Nephron (organoid): ENCODE measurements around the gene CIITA.

Experiments used
- H3K27ac Mint-ChIP-seq, 3 experiments: 2 replicates each; pipeline ENCODE4 v1.8.0; 2020; ENCODE audit warnings: mixed read lengths in 3 of 3, mild to moderate bottlenecking in 2 of 3, moderate library complexity in 1 of 3
- H3K27me3 Mint-ChIP-seq: 2 replicates; pipeline ENCODE4 v1.8.0; 2021; ENCODE audit warnings: low read depth, mild to moderate bottlenecking, moderate library complexity, mixed read lengths
- H3K36me3 Mint-ChIP-seq: 2 replicates; pipeline ENCODE4 v1.8.0; 2020; ENCODE audit warnings: low read depth, mixed read lengths
- H3K4me1 Mint-ChIP-seq: 2 replicates; pipeline ENCODE4 v1.8.0; 2020; ENCODE audit warnings: mixed read lengths
- H3K4me3 Mint-ChIP-seq, 3 experiments: 2 replicates each; pipeline ENCODE4 v1.8.0; 2020; ENCODE audit warnings: mild to moderate bottlenecking in 3 of 3, mixed read lengths in 3 of 3, moderate library complexity in 2 of 3
- H3K9me3 Mint-ChIP-seq: 2 replicates; pipeline ENCODE4 v1.8.0; 2020; ENCODE audit warnings: mixed read lengths
- CTCF ChIP-seq, 3 experiments: fragments of 200-600 bp; sonication (generic); IDR thresholded peaks; one replicate each; pipeline ENCODE4 v1.5.0; 2021; ENCODE audit warnings: antibody characterized with exemption in 3 of 3; ENCODE audit not compliant: unreplicated experiment in 3 of 3

Gene CIITA

GRCh38 chr16:10889855-10890254 lies 12.9 kb downstream of the CIITA start:
- Mint-ChIP-seq H3K27me3 (peaks cover 31% of the 10 kb centered on the region), H3K36me3 (no peaks in the 10 kb centered on the region), H3K27ac (no peak overlapping the region), H3K9me3 (peaks cover 2% of the 10 kb centered on the region), H3K4me3 (no peak overlapping the region), H3K4me1 (no peaks in the 10 kb centered on the region)
- TF ChIP-seq CTCF (IDR thresholded peaks at IDR 0.05; ENCODE audit: unreplicated experiment in 3 of 3): no peak

- TF ChIP-seq CTCF (IDR thresholded peaks at IDR 0.05; ENCODE audit: unreplicated experiment in 3 of 3): no peak
- no peak overlapping the region for H3K27ac Mint-ChIP-seq
- H3K4me3 Mint-ChIP-seq: no peak overlapping the region
- H3K9me3 Mint-ChIP-seq: peaks cover 2% of the 10 kb centered on the region
- no peaks in the 10 kb centered on the region for H3K36me3 Mint-ChIP-seq
- H3K27me3 Mint-ChIP-seq: peaks cover 39% of the 10 kb centered on the region
- H3K4me1 Mint-ChIP-seq: no peaks in the 10 kb centered on the region
These were observed 15.8 kb downstream of the CIITA start for GRCh38 chr16:10892782-10893318.

- peaks cover 2% of the 10 kb centered on the region for H3K9me3 Mint-ChIP-seq
- H3K36me3 Mint-ChIP-seq: no peaks in the 10 kb centered on the region
- no peak for TF ChIP-seq CTCF (IDR thresholded peaks at IDR 0.05; ENCODE audit: unreplicated experiment in 3 of 3)
- no peak overlapping the region for H3K27ac Mint-ChIP-seq
- no peaks in the 10 kb centered on the region for H3K4me1 Mint-ChIP-seq
- peaks cover 23% of the 10 kb centered on the region for H3K27me3 Mint-ChIP-seq
- no peak overlapping the region for H3K4me3 Mint-ChIP-seq
These were observed 18.3 kb downstream of the CIITA start for GRCh38 chr16:10895053-10895946.

- no peaks in the 10 kb centered on the region for H3K4me1 Mint-ChIP-seq
- peaks cover 2% of the 10 kb centered on the region for H3K9me3 Mint-ChIP-seq
- no peak overlapping the region for H3K27ac Mint-ChIP-seq
- no peaks in the 10 kb centered on the region for H3K36me3 Mint-ChIP-seq
- peaks cover 24% of the 10 kb centered on the region for H3K27me3 Mint-ChIP-seq
- no peak overlapping the region for H3K4me3 Mint-ChIP-seq
- TF ChIP-seq CTCF (IDR thresholded peaks at IDR 0.05; ENCODE audit: unreplicated experiment in 3 of 3): no peak
These were observed 19.2 kb downstream of the CIITA start for GRCh38 chr16:10896165-10896564.

- Mint-ChIP-seq H3K27me3 (peaks cover 30% of the 10 kb centered on the region), H3K27ac (no peak overlapping the region), H3K36me3 (no peaks in the 10 kb centered on the region), H3K4me3 (no peak overlapping the region), H3K9me3 (peaks cover 2% of the 10 kb centered on the region), H3K4me1 (no peaks in the 10 kb centered on the region)
- no peak for TF ChIP-seq CTCF (IDR thresholded peaks at IDR 0.05; ENCODE audit: unreplicated experiment in 3 of 3)
These were observed 19.7 kb downstream of the CIITA start for GRCh38 chr16:10896723-10897122.
